ENCODE data around the gene PAK4. TPM values are rescaled to one million over a fixed set of nuclear protein-coding genes. Genes with fewer than 3 reads are reported as not detected.
"Not testable (repeated sequence)": the region's sequence is repeated elsewhere in the genome, so short reads cannot be mapped to it uniquely, and the experiment has no call there.

Gene PAK4
- 0.82 TPM for total RNA-seq

- peak; percentile 93 for FAIRE-seq
- peak; percentile 100 for DNase-seq (ENCODE audit: low spot score in 2 of 2)
Observed at GRCh38 chr19:39125554-39126311, at the start of gene PAK4. Gene PAK4, plus strand, starts transcription at chr19:39125786. Its CDS starts 43,768 bp downstream, at chr19:39169554.

- no peak for FAIRE-seq
Observed at GRCh38 chr19:39077323-39077722, 48.3 kb upstream of the PAK4 start.

GRCh38 chr19:39078436-39079200 lies 47.0 kb upstream of the PAK4 start:
- peak in 1 of 2 donors; percentile 47 for DNase-seq (ENCODE audit: low spot score in 2 of 2)
- FAIRE-seq, result peak; percentile 78

More at GRCh38 chr19:39077323-39077722, 48.3 kb upstream of the PAK4 start:
- no peak for DNase-seq (ENCODE audit: low spot score in 2 of 2)

- no peak for FAIRE-seq
- DNase-seq (ENCODE audit: low spot score in 2 of 2), result no peak
Observed at GRCh38 chr19:39080431-39080830, 45.2 kb upstream of the PAK4 start.

- no peak for DNase-seq (ENCODE audit: low spot score in 2 of 2)
- FAIRE-seq, result no peak
Observed at GRCh38 chr19:39082167-39082566, 43.4 kb upstream of the PAK4 start.

GRCh38 chr19:39082745-39083598 lies 42.6 kb upstream of the PAK4 start:
- no peak for FAIRE-seq
- peak in 1 of 2 donors; percentile 44 for DNase-seq (ENCODE audit: low spot score in 2 of 2)

GRCh38 chr19:39083599-39083982 lies 42.0 kb upstream of the PAK4 start:
- DNase-seq (ENCODE audit: low spot score in 2 of 2), result no peak
- no peak for FAIRE-seq

GRCh38 chr19:39083983-39084731 lies 41.4 kb upstream of the PAK4 start, which contains the start of gene ACP7:
Gene ACP7, plus strand, starts transcription at chr19:39084368. Its CDS starts 902 bp downstream, at chr19:39085270.
- peak in 1 of 2 donors; percentile 37 for DNase-seq (ENCODE audit: low spot score in 2 of 2)
- FAIRE-seq, result no peak

GRCh38 chr19:39084732-39085080 lies 40.9 kb upstream of the PAK4 start:
- FAIRE-seq, result no peak
- no peak for DNase-seq (ENCODE audit: low spot score in 2 of 2)

GRCh38 chr19:39085392-39085791 lies 40.2 kb upstream of the PAK4 start:
- DNase-seq (ENCODE audit: low spot score in 2 of 2), result no peak
- no peak for FAIRE-seq

GRCh38 chr19:39086386-39086785 lies 39.2 kb upstream of the PAK4 start:
- DNase-seq (ENCODE audit: low spot score in 2 of 2), result no peak
- no peak for FAIRE-seq

GRCh38 chr19:39087907-39088686 lies 37.5 kb upstream of the PAK4 start:
- DNase-seq (ENCODE audit: low spot score in 2 of 2) (no peak), FAIRE-seq (no peak)

- not testable (repeated sequence) for DNase-seq (ENCODE audit: low spot score in 2 of 2); FAIRE-seq
Observed at GRCh38 chr19:39090016-39090415, 35.6 kb upstream of the PAK4 start.

- FAIRE-seq (no peak), DNase-seq (ENCODE audit: low spot score in 2 of 2) (no peak)
Observed at GRCh38 chr19:39090881-39091280, 34.7 kb upstream of the PAK4 start.

GRCh38 chr19:39095799-39096540 lies 29.6 kb upstream of the PAK4 start:
- not testable (repeated sequence) for FAIRE-seq; DNase-seq (ENCODE audit: low spot score in 2 of 2)

- DNase-seq (ENCODE audit: low spot score in 2 of 2), result no peak
- no peak for FAIRE-seq
Observed at GRCh38 chr19:39097299-39097698, 28.3 kb upstream of the PAK4 start.

GRCh38 chr19:39097721-39098120 lies 27.9 kb upstream of the PAK4 start:
- FAIRE-seq (no peak), DNase-seq (ENCODE audit: low spot score in 2 of 2) (no peak)
